ENCODE measurements around the gene RAB42.

Gene RAB42

GRCh38 chr1:28602536-28603439 is 10.7 kb downstream of the RAB42 start:
- no peak overlapping the region for H3K4me3 ChIP-seq (ENCODE audit: low read depth, low read length)
- no peak for DNase-seq (ENCODE audit: low read depth)
- TF ChIP-seq CTCF (IDR thresholded peaks at IDR 0.05; ENCODE audit: low read depth, low read length, missing control alignments), result peak; percentile 54

- no peak overlapping the region for H3K4me3 ChIP-seq (ENCODE audit: low read depth, low read length)
- no peak for DNase-seq (ENCODE audit: low read depth)
- no peak for TF ChIP-seq CTCF (IDR thresholded peaks at IDR 0.05; ENCODE audit: low read depth, low read length, missing control alignments)
These were observed 12.3 kb downstream of the RAB42 start for GRCh38 chr1:28604411-28604810.

GRCh38 chr1:28604962-28605361 is 12.9 kb downstream of the RAB42 start:
- TF ChIP-seq CTCF (IDR thresholded peaks at IDR 0.05; ENCODE audit: low read depth, low read length, missing control alignments), result no peak
- DNase-seq (ENCODE audit: low read depth), result no peak
- no peak overlapping the region for H3K4me3 ChIP-seq (ENCODE audit: low read depth, low read length)

GRCh38 chr1:28606771-28607170 is 14.7 kb downstream of the RAB42 start:
- H3K4me3 ChIP-seq (ENCODE audit: low read depth, low read length), result no peak overlapping the region
- no peak for TF ChIP-seq CTCF (IDR thresholded peaks at IDR 0.05; ENCODE audit: low read depth, low read length, missing control alignments)
- no peak for DNase-seq (ENCODE audit: low read depth)

GRCh38 chr1:28613175-28613574 is 21.1 kb downstream of the RAB42 start:
- DNase-seq (ENCODE audit: low read depth), result no peak
- no peak overlapping the region for H3K4me3 ChIP-seq (ENCODE audit: low read depth, low read length)
- TF ChIP-seq CTCF (IDR thresholded peaks at IDR 0.05; ENCODE audit: low read depth, low read length, missing control alignments), result no peak

GRCh38 chr1:28631713-28632112 is 39.6 kb downstream of the RAB42 start:
- TF ChIP-seq CTCF (IDR thresholded peaks at IDR 0.05; ENCODE audit: low read depth, low read length, missing control alignments), result no peak
- no peak for DNase-seq (ENCODE audit: low read depth)
- H3K4me3 ChIP-seq (ENCODE audit: low read depth, low read length), result no peak overlapping the region

- TF ChIP-seq CTCF (IDR thresholded peaks at IDR 0.05; ENCODE audit: low read depth, low read length, missing control alignments), result no peak
- no peak for DNase-seq (ENCODE audit: low read depth)
- H3K4me3 ChIP-seq (ENCODE audit: low read depth, low read length), result no peak overlapping the region
These were observed 40.5 kb downstream of the RAB42 start for GRCh38 chr1:28632560-28632959.
